Iris pigment epithelial cell (primary cell): ENCODE data around the gene CENPP.

Source experiments
- DNase-seq: peaks from one replicate; pipeline ENCODE4 v3.0.0-alpha.2; 2011; ENCODE audit warnings: low read depth

CENPP gene

GRCh38 chr9:92313624-92314012, 12.1 kb upstream of the CENPP start:
- no peak for DNase-seq

GRCh38 chr9:92315456-92315855, 10.3 kb upstream of the CENPP start:
- peak; percentile 24 for DNase-seq

GRCh38 chr9:92324431-92324830, 1.3 kb upstream of the CENPP start:
- no peak for DNase-seq

- no peak for DNase-seq
Measured at GRCh38 chr9:92324889-92325268, 874 bp upstream of the CENPP start.

- DNase-seq, result no peak
Measured at GRCh38 chr9:92325991-92326500, 293 bp downstream of the CENPP start.

GRCh38 chr9:92327283-92327850, 1.6 kb downstream of the CENPP start:
- no peak for DNase-seq

- peak; percentile 76 for DNase-seq
Measured at GRCh38 chr9:92328225-92328624, 2.5 kb downstream of the CENPP start.

GRCh38 chr9:92332577-92333281, 7.0 kb downstream of the CENPP start:
- peak; percentile 53 for DNase-seq

- no peak for DNase-seq
Measured at GRCh38 chr9:92333282-92333634, 7.5 kb downstream of the CENPP start.

GRCh38 chr9:92341578-92341977, 15.8 kb downstream of the CENPP start:
- DNase-seq, result no peak

- DNase-seq, result peak; percentile 54
Measured at GRCh38 chr9:92342825-92343488, 17.2 kb downstream of the CENPP start.

- DNase-seq, result no peak
Measured at GRCh38 chr9:92345582-92345981, 19.8 kb downstream of the CENPP start.

GRCh38 chr9:92349771-92350739, 24.3 kb downstream of the CENPP start:
- DNase-seq, result peak; percentile 47

GRCh38 chr9:92350740-92351133, 25.0 kb downstream of the CENPP start:
- no peak for DNase-seq

- DNase-seq, result no peak
Measured at GRCh38 chr9:92353051-92353450, 27.3 kb downstream of the CENPP start.

GRCh38 chr9:92359394-92359995, 33.7 kb downstream of the CENPP start:
- no peak for DNase-seq

- DNase-seq, result no peak
Measured at GRCh38 chr9:92360083-92360482, 34.3 kb downstream of the CENPP start.

- DNase-seq, result no peak
Measured at GRCh38 chr9:92369075-92369474, 43.3 kb downstream of the CENPP start.

GRCh38 chr9:92373167-92373566, 47.4 kb downstream of the CENPP start:
- no peak for DNase-seq

- DNase-seq, result no peak
Measured at GRCh38 chr9:92377876-92378275, 52.1 kb downstream of the CENPP start.

- no peak for DNase-seq
Measured at GRCh38 chr9:92378865-92379560, 53.3 kb downstream of the CENPP start.
